ENCODE data around the gene MTM1. TPM values are rescaled to one million over a fixed set of nuclear protein-coding genes. Genes with fewer than 3 reads are reported as not detected.

Gene MTM1
- total RNA-seq, 4 donors from 2014 or later: 12.7 to 73.2 (median 44.7) TPM

GRCh38 chrX:150621652-150622051 is 53.2 kb downstream of the MTM1 start:
- TF ChIP-seq EP300 (IDR thresholded peaks at IDR 0.05; ENCODE audit: low read depth): no peak
- TF ChIP-seq POLR2A (IDR thresholded peaks at IDR 0.05): no peak
- no peak for TF ChIP-seq POLR2AphosphoS5 (IDR thresholded peaks at IDR 0.05)
- no peak for TF ChIP-seq CTCF (IDR thresholded peaks at IDR 0.05)
- in situ Hi-C loops (cut with MboI; ENCODE audit: low pct_ligation_motif_present in 1 of 4, low pct_unique_long_range_greater_than_20kb in 1 of 4, low sequenced_read_pairs in 3 of 4) (no loop called here), intact Hi-C loops (cut with DNase I; ENCODE audit: low total_unique reads) (no loop called here)
- Histone ChIP-seq H3K36me3 (no peaks in the 10 kb centered on the region), H3K27me3 (no peaks in the 10 kb centered on the region), H3K27ac (no peak overlapping the region), H3K9me3 (no peaks in the 10 kb centered on the region), H3K4me1 (no peaks in the 10 kb centered on the region), H3K4me3 (no peak overlapping the region)
- WGBS, 2 donors (ENCODE audit: low coverage in 1 of 2): 67% methylated on average over 2 of the region's 2 CpGs; no CpG with 5 or more reads in 1 of the 2 donors
- DNase-seq: no peak

- Histone ChIP-seq H3K9me3 (no peaks in the 10 kb centered on the region), H3K36me3 (no peaks in the 10 kb centered on the region), H3K27ac (no peak overlapping the region), H3K4me3 (no peak overlapping the region), H3K4me1 (no peaks in the 10 kb centered on the region), H3K27me3 (no peaks in the 10 kb centered on the region)
- TF ChIP-seq CTCF (IDR thresholded peaks at IDR 0.05): no peak
- no peak for TF ChIP-seq EP300 (IDR thresholded peaks at IDR 0.05; ENCODE audit: low read depth)
- TF ChIP-seq POLR2AphosphoS5 (IDR thresholded peaks at IDR 0.05): no peak
- no peak for TF ChIP-seq POLR2A (IDR thresholded peaks at IDR 0.05)
- DNase-seq: no peak
- intact Hi-C loops (cut with DNase I; ENCODE audit: low total_unique reads) (no loop called here), in situ Hi-C loops (cut with MboI; ENCODE audit: low pct_ligation_motif_present in 1 of 4, low pct_unique_long_range_greater_than_20kb in 1 of 4, low sequenced_read_pairs in 3 of 4) (no loop called here)
Measured at GRCh38 chrX:150623583-150623982, 55.2 kb downstream of the MTM1 start.

GRCh38 chrX:150625097-150625496 is 56.7 kb downstream of the MTM1 start:
- Histone ChIP-seq H3K27me3 (no peaks in the 10 kb centered on the region), H3K4me3 (no peak overlapping the region), H3K9me3 (no peaks in the 10 kb centered on the region), H3K36me3 (no peaks in the 10 kb centered on the region), H3K4me1 (no peaks in the 10 kb centered on the region), H3K27ac (no peak overlapping the region)
- no peak for DNase-seq
- WGBS, 2 donors (ENCODE audit: low coverage in 1 of 2): 40 to 73% methylated on average over 1 to 6 of the region's 6 CpGs
- in situ Hi-C loops (cut with MboI; ENCODE audit: low pct_ligation_motif_present in 1 of 4, low pct_unique_long_range_greater_than_20kb in 1 of 4, low sequenced_read_pairs in 3 of 4): no loop called here
- intact Hi-C loops (cut with DNase I; ENCODE audit: low total_unique reads): no loop called here
- TF ChIP-seq EP300 (IDR thresholded peaks at IDR 0.05; ENCODE audit: low read depth) (no peak), POLR2AphosphoS5 (IDR thresholded peaks at IDR 0.05) (no peak), POLR2A (IDR thresholded peaks at IDR 0.05) (no peak)

- intact Hi-C loops (cut with DNase I; ENCODE audit: low total_unique reads): no loop called here
Measured at GRCh38 chrX:150625875-150626274, 57.5 kb downstream of the MTM1 start.

More at GRCh38 chrX:150625875-150626274, 57.5 kb downstream of the MTM1 start:
- no peaks in the 10 kb centered on the region for H3K9me3 ChIP-seq
- in situ Hi-C loops (cut with MboI; ENCODE audit: low pct_ligation_motif_present in 1 of 4, low pct_unique_long_range_greater_than_20kb in 1 of 4, low sequenced_read_pairs in 3 of 4): no loop called here
- H3K36me3 ChIP-seq: no peaks in the 10 kb centered on the region
- DNase-seq: no peak
- H3K27ac ChIP-seq: no peak overlapping the region
- H3K4me1 ChIP-seq: no peaks in the 10 kb centered on the region
- TF ChIP-seq EP300 (IDR thresholded peaks at IDR 0.05; ENCODE audit: low read depth): no peak
- TF ChIP-seq POLR2A (IDR thresholded peaks at IDR 0.05): no peak
- no peak for TF ChIP-seq CTCF (IDR thresholded peaks at IDR 0.05)
- TF ChIP-seq POLR2AphosphoS5 (IDR thresholded peaks at IDR 0.05): no peak
- no peaks in the 10 kb centered on the region for H3K27me3 ChIP-seq
- WGBS, 2 donors (ENCODE audit: low coverage in 1 of 2): 85% methylated on average over 3 of the region's 3 CpGs; no CpG with 5 or more reads in 1 of the 2 donors
- H3K4me3 ChIP-seq: no peak overlapping the region
